Hematopoietic multipotent progenitor cell treated with erythropoietin and hydrocortisone succinate and interleukin-3 and kit ligand, for 8 days (in vitro differentiated cells): ENCODE data around the gene DIP2A.
A peak's percentile ranks its signal among the peaks of the same experiment; 100 is the strongest.
"Not testable (repeated sequence)": the region's sequence is repeated elsewhere in the genome, so short reads cannot be mapped to it uniquely, and the experiment has no call there.

ENCODE experiments used
- DNase-seq: peaks from one replicate; pipeline ENCODE4 v3.0.0-alpha.2; 2015

Gene DIP2A

DNA sequence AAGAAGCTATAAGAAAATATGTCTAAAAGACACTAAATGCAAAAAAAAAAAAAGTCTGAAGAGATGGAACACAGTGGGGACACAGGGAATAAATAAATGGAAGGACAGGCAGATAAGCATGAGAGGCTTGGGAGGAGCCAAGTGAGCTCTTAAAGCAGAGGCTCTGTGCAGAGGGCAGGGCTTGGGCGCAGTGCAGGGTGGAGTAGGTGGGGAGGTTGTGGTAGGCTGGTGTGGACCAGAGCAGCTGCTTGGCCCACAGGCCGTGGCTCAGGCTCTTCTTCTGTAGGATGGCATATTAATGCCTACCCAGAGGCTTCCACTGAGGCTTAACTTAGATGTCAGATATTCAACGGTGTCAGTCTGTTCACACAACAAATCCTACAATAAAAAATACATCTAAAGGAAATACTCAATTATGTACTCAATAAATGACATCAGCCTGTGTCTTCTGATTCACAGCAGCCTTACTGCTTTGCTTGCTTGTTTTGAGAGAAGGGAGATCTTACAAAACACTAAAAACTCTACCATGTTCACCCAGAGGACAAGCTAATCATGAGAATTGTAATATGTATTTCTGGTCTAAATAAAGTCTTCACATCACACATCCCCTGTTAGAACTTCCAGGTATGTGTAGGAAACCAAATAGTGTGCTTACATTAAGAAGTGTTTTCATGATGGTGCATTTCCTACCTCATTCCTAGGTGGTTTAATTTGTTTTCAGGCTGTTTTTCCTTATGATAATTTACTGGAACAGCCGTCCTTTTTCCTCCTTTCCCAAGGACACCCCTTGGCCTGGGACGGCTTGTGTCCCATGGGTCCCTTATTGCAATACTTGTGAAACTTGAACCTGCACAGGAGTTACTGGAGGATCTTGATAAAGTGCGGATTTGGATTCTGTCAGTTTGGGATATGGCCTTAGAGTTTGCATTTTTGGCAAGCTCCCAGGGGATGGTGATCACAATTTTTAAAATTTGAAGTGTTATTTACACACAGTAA, 24.9 kb downstream of the DIP2A start:
- peak; percentile 62 for DNase-seq

DNA sequence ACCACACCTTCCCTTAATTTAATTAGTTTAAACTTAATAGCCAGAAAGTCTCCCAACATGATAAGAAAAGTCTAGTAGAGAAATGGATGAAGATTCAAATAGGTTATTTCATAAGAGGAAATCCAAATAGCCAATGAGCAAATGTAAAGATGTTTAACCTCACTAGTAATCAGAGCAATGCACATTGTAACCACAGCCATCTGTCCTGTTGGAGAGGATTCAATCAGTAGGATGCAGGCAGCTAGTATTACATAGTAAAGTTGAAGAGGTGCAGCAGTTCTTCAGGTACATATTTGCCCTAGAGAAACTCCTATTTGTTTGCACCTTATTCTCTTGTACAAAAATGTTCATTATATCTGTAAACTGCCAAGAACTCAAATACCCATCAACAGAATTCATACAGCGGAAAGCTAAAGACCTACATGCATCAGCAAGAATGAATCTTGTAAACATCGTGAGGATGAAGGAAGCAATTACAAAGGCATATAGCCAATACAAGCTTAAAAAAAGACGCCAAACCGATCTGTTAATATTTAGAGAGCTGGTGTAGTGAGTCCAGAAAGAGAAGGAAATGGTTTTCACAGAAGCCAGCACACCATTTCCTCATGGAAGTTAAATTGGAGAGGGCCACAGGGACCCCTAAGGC, 27.9 kb downstream of the DIP2A start:
- DNase-seq, result peak; percentile 12

DNA sequence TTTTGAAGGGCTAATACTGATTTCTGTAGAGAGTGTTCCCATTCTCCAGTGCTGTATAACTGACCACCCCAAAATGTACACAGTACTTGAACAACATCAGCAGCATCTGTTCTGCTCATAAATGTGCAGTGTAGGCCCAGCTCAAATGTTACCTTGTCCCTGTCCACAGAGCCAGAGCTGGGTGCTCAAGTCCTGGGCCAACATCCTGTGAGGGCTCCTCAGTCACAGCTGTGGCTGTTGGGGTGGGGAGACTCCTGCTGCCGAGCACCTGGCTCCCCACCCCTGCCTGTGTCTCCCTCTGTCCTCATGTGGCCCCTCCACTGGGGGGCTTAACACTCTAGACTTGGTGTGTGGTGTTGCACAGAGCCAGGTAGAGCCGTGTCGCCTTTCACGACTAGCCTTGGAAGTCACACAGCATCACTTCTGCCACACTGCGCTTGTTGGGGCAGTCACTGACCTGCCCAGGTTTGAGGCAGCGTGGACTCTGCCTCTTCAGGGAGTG, 30.5 kb downstream of the DIP2A start:
- no peak for DNase-seq

DNA sequence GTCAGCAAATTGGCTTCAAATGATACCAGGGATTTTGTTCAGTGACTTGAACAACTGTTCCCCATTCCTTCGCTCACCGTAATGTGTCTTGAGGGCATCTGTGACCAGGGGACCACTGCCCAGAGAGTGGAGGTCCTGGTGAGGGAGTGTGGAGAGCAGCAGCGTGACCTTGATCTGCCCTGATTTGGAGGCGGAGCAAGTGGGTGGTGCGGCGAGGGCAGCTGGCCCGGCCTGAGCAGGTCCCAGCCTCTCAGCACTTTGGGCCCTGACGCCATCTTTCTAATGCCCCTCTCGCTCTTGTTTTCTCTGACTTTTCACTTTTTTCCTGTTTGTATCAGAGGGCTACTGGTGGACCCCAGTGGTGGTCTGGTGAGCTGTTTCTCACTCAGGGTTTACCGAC, 31.1 kb downstream of the DIP2A start:
- no peak for DNase-seq

DNA sequence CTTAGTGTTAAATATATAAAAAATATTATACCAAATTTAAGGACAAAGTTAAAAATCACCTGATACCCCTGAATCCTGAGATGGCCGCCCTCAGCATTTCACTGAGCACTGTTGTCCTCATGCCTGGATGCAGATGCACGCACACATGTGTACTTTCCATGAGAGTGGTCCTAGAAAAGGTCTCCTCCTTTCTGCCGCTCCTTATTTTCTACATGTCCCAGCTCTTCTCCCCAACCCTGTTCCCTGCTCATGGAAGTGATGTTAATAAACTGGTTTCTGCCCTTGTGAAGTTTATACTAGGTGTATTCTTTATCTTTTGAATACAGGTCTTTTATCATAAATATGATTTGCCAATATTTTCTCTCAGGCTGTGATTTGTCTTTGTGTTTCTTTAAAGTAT, 32.9 kb downstream of the DIP2A start:
- DNase-seq, result no peak

DNA sequence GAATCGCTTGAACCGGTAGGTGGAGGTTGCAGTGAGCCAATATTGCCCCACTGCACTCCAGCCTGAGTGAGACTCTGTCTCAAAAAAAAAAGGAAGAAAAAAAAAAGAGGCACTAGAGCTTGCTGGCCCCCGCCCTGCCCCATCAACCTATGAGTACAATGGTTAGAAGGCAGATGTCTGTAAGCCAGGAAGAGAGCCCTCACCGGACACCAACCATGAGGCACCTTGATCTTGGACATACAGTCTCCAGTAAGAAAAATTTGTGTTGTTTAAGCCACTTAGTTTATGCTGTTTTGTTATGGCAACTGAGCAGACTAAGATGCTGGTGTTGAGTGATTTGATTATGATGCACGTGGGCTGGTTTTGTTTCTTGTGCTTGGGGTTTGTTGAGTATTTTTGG, 34.2 kb downstream of the DIP2A start:
- DNase-seq, result no peak

DNA sequence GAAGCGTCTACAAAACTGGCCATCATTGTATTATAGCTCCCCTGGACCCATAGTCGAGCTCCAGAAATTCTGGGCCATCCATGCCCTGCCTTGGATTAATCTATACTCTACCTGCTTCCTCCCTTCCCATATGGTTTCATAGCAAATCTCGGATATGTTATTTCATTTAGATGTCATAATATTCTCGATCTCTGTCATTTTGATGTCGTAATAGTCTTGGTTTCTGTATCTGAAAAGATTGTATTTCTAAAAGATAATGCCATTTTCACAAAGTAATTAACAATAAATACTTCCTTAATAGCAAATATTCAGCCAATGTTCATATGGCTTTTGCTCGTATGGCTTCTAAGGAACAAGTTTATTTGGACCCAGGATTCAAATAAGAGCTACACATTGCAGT, 35.1 kb downstream of the DIP2A start:
- no peak for DNase-seq

DNA sequence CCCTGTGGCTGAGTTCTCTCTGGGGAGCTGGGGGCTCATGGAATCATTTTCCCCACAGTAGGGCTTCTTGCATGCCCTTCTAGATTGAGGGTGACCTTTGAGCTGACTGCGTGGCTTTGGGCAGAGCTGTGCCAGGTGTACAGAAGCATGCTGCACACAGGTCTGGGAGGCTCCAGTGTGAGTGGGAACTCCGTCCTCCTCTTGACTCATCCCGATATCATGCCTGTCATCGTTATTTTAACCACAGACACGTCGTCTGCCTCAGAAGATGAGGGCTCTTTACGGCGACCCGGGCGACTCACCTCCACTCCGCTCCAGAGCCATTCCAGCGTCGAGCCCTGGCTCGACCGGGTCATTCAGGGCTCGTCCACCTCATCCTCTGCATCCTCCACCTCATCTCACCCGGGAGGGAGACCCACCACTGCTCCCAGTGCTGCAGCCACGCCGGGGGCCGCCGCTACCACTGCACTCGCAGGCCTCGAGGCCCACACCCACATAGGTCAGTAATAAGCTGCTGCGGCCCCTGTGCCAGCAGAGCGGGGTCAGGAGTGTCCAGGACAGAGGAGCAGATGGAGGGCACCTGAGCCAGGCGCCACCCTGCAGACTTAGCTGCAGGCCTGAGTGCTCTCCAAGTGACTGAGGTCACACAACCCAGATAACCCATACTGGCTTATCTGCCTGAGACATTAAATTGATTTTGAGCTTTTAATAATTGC, 39.8 kb downstream of the DIP2A start:
- DNase-seq, result no peak

DNA sequence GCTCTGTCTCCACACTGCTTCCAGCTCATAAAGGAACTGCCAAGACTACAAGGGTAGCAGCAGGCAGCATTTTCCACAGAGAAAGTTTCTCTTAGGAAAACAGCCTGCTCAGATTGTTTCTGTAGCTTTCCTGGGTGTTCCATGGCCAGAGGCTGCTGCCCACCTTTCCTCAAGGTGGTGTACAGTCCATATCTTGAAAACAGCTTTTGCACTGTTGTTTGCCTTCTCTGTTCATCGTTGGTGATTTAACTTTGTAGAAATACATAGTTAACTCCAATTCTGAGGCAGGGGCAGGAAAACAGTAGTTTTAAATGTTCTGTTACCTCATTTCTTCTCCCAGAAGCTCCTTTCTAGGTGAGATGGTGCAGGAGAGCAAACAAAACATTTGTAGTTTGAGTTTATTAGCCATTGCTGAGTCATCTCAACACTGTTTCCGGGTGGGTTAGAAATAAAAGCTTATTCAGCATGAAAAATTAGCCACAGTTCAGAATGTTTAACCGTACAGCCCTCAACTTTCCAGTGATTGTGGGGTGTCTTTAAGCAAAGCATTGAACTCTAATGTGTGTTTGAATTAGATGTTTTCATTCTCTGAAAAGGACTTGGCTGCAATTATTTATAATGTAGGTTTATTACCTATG, 41.7 kb downstream of the DIP2A start:
- peak; percentile 31 for DNase-seq

DNA sequence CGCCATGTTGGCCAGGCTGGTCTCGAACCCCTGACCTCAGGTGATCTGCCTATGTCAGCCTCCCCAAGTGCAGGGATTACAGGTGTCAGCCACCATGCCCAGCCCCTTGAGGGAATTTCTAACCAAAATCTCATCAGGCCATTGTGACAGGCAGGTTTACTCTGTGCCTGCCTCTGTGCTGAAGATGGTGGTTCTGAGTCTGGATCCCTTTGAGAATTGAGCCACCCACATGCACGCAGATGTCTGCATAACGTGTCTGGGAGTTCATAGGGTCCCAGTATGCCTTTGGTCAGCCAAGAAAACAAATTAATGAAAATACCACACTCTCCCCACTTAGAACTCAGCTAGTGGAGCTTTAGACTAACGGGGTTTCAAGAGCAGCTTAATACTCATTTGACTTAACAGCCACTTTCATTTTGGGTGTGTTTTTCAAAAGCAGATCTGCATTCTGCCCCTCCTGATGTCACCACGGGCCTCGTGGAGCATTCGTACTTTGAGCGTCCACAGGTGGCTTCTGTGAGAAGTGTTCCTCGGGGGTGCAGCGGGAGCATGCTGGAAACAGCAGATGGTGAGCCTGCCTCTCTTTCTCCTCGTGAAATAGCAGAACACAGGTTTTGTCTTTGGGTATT, 45.3 kb downstream of the DIP2A start:
- no peak for DNase-seq

DNA sequence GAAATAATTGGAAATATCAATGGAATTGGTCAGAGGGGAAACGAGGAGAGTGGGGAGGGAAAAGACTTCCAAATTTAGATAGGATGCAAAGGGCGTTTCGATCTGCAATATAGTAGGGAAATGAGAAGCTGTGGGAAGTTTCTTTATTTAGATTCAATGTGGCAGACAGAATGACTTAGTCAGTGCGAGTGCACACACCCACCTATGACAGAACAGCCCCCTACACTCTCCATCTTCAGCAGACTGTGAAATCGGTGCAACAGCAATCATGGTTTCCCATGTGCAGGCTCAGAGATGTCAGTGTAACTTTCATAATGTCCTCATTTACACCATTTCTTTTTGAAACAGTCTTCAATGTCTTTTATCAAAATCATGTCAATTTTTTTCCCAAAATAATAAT, 46.0 kb downstream of the DIP2A start:
- DNase-seq, result no peak

DNA sequence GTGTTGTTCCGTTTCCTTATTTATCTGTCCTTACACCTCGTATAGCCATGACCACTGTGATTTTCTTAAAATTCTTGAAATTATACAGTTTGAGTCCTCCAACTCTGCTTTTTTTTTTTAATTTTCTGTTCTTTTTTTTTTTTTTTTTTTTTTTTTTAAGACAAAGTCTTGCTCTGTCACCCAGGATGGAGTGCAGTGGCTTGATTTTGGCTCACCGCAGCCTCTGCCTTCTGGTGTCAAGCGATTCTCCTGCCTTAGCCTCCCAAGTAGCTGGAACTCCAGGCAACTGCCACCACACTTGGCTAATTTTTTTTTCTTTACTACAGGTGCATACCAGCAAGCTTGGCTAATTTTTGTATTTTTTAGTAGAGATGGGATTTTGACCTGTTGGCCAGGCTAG, 48.9 kb downstream of the DIP2A start:
- no peak for DNase-seq

DNA sequence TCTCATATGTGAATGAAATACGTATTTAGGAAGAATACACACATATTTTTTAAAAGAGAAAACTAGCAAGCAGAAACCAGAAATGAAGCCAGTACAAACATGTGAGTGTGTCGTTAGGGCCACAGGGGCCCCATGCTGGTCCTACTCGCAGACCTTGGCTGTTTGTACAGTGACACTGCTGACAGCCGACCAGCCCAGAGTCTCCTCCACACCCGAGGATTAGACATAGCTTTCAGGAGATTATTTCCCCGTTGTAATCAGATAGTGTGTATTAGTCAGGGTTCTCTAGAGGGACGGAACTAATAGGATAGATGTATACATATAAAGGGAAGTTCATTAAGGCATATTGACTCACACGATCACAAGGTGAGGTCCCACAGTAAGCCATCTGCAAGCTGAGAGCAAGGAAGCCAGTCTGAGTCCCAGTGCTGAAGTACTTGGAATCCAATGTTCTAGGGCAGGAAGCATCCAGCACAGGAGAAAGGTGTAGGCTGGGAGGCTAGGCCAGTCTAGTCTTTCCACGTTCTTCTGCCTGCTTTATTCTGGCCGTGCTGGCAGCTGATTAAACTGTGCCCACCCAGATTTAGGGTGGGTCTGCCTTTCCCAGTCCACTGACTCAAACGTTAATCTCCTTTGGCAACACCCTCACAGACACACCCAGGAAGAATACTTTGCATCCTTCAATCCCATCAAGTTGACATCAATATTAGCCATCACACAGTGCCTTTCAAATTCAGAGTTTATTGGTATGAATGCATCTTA, 51.2 kb downstream of the DIP2A start:
- peak; percentile 47 for DNase-seq

DNA sequence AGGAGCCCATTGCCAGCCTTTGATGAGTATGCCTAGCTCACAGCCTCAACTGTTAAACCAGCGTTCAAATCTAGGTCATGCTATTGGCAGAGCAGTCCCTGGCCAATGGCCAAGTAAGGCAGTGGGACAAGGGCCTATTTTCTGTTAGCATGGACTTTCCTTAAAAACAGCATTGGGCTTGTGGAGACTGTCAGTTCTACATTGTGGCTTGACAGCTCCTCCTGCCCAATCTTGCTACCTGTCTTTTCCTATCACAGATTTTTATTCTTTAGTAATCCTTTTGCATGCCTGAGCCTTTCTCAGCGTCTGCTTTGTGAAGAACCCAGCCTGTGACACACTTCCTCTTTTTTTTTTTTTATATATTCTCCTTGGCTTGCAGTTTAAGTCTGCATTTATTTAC, 56.4 kb downstream of the DIP2A start:
- DNase-seq, result peak; percentile 37

DNA sequence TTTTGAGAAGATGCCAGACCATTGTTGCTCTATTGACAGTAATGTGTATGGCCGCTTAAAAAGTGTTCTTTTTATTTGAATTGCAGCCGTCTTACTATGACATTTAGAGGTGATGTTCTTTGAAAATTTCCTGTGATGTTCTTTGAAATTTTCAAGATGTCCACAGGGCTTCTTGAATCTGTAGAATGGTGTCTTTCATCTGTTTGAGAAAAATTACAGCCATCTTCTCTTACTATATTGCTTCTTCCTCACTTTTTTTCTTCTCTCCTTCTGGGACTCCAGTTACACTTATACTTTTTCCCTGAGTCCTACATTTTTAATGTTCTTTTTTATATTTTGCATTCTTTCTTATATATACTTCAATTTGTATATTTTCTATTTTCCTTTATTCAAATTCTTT, 57.4 kb downstream of the DIP2A start:
- no peak for DNase-seq

DNA sequence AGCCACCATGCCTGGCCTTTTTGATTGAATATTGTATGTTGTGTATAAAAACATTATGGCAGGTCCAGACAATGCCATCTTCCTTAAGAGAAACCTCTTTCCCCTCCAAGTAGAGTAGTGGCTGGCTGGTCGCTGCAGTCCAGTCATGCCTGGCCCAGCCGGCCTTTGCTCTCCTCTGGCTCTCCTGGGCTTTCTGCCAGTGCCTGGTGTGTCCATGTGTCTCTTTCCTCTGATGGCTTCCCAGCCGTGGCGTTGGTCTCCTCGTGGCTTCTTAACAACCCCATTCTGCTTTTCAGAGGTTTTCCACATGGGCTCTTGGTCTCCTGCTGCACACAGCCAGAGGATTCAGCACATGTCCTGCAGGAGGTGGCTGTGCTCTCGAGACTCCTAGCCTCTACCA, 58.7 kb downstream of the DIP2A start:
- DNase-seq, result no peak

DNA sequence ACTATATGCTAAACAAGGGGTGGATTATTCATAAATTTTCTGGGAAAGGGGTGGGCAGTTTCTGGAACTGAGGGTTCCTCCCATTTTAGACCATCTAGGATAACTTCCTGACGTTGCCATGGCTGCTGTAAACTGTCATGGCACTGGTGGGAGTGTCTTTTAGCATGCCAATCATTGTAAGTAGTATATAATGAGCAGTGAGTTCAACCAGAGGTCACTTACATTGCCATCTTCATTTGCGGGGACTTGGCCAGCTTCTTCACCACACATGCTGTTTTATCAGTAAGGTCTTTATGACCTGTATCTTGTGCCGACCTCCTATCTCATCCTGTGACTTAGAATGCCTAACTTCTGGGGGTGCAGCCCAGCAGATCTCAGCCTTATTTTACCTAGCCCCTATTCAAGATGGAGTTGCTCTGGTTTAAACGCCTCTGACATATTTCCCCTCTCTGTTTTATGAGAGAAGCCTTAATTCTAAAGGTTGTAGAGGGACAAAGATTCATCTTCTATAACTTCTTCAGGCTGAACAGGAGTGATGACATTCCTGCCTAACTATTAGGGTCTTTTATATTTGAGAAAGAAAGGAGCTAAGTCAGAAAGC, 60.4 kb downstream of the DIP2A start:
- DNase-seq, result peak; percentile 59

DNA sequence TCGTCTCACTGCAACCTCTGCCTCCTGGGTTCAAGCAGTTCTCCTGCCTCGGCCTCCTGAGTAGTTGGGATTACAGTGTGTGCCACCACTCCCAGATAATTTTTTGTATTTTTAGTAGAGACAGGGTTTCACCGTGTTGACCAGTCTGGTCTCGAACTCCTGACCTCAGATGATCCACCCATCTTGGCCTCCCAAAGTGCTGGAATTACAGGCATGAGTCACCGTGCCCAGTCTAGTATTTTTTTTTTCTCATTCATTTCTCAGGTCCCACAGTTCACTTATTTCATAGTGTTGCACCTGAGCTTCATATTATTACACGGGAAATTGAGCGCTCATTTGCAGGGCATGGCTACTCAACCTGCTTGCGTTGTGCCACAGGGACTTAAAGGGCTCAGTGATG, 68.7 kb downstream of the DIP2A start:
- DNase-seq, result not testable (repeated sequence)

DNA sequence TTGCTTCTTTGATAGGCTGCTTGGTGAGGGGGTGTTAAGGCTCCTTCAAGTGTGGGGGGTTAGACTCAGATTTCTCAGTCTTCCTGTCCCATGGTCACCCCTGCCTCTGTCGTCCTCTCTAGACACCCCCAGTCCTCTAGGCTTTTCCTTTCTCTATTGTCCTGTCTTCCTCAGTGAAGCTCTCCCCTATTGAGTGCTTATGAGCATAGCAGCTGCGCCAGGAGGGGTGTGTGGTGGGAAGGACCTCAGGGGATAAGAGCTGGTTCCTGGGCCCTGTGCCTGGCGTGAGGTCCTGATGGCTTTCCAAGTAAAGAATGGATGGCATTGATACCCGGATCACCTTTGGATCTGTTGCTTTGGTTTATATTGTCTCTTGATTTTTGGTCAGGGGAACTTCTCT, 69.1 kb downstream of the DIP2A start:
- no peak for DNase-seq

DNA sequence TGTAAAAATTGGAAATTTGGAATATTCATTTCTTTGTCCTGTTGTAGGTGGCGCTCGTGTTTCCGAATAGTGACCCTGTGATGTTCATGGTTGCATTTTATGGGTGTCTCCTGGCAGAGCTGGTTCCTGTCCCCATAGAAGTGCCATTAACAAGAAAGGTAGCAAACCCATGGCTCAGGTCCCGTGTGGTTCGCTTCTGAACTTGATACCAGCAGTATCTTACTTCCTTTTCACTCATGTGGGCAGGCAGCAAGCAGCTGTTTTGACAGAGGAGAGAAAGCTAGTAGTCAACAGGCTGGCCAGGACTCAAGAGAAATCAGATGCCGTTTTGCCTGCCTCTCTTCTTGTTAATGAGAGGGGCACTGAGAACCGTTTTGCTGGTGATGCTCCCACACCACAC, 73.4 kb downstream of the DIP2A start:
- DNase-seq, result no peak

DNA sequence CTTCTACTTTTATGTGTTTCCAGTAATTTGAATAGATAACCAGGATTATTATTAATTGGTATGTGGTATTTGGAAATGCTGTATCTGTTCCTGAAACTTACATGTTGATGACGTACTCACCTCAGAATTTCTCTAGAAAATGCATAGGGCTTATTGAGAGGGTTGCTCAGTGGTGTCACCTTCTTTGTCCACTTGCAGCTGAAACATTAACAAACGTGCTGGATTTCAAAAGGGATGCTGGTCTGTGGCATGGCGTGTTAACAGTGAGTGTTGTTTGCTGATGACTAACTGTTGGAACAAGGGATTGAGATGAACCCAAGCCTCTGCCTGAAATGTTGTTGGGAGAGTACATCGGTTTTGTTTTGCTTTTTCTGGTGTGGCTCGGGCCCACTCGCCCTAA, 78.3 kb downstream of the DIP2A start:
- no peak for DNase-seq
